ENCODE data around the gene HEXIM1.
A peak's percentile ranks its signal among the peaks of the same experiment; 100 is the strongest.

Gene HEXIM1

DNA sequence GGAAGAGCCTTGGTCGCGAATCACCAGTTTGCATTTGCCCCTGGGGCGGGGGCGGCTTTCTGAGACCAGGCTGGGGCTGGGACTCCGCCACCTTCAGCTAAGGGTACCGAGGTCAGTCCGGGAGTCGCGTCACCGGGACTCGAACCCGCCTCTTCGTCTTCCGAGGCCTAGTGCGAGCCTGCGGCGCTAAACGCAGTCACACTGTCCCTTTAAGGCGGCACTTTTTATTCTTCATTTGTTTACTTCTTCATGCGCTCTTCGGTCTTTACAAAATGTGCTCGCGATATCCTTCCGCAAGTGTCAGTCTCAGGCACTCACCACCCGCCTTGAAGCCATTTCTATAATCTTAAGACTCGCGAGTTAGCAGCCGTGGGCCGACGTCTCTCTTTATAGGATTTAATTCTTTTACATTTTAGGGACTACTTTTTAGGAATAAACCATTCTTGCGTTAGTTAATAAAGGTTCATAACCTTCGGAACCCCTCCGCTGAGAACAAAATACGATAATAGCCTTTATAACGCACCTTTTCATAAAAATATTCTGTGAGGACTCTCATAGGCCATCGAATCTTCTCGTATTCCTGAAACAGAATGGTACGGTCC lies 593 bp upstream of the HEXIM1 start:
- peak; percentile 65 for DNase-seq

GRCh38 chr17:45149037-45149668 lies 878 bp downstream of the HEXIM1 start:
- peak; percentile 60 for DNase-seq

GRCh38 chr17:45149669-45150664 lies 1.7 kb downstream of the HEXIM1 start:
- peak; percentile 17 for DNase-seq

GRCh38 chr17:45150911-45151809 lies 2.9 kb downstream of the HEXIM1 start:
- DNase-seq: no peak

GRCh38 chr17:45155029-45155428 lies 6.8 kb downstream of the HEXIM1 start:
- DNase-seq: no peak

DNA sequence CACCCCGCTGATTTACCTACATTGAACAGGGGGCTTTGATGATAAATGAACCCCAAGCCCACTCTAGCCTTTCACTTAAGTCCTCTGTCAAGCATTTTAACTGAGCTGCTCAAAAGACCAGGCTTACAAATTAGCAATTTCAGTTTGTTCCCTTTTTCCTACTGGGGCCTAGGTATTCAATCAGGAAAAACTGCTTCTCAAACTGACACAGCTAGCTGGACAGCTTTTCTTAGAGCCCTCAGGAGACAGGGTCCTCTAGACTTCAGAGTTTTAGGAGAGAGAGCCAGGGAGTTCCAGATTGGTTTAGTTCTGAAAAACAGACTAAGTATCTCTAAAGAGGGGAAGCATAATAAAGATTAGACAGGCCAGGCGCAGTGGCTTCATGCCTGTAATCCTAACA lies 7.2 kb downstream of the HEXIM1 start:
- no peak for DNase-seq

DNA sequence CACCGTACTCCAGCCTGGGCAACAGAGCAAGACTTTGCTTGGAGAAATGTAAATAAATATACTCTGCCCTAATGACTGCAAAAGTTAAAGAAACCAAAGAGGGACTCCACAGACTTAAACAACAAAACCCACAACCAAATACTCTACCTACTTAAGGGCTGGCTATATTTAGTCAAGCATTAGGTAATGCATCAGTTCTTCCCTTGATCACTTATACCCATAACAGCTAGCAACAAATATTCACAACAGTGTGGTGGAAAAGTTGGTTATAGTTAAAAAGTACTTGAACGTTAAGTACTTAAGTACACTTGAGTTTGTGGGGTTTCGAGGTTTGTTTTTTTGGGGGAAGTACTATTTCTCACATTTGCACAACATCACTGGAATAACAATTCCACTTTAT lies 8.0 kb downstream of the HEXIM1 start:
- DNase-seq: no peak

DNA sequence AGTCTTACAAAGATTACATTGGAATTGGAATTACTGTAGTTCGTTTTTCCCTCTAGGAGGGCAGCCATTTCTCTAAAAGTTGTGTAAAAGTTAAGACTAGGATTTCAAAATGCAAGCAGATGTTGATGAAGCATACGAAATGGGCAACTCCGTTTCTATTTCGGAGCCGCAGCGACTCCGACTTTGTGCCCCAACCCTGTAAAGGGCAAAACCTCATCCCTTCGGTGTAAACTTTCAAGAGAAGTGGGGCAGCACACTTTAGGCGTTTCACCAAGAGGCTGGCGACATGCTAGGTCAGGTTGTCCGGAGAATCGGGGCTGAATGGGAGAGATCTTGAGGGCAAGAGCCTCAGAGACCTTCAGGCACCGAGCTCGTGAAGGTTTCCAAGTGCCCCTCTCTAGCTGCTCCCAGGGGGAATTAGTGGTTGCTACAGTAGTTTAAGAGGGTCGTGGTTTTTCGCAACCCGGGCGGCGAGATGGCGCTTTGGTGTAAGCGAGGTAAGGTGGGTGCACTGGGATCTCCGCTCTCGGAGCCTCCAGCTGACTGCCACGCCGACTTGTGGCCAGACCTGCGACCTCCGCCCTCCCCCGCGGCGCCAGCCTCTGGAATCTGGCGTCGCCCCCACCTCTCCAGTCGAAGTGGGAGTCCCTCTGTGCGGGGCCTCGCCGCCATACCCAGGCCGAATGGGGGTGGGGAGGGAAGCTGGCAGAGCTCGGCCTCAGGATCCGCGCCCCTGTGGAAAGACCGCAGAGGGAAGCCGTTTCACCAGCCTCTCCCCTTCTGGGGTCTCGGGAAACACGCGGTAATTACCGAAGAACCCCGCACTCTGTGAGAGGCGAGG lies 12.4 kb downstream of the HEXIM1 start:
- peak; percentile 62 for DNase-seq

GRCh38 chr17:45161288-45162024 lies 13.2 kb downstream of the HEXIM1 start, which contains the start of gene HEXIM2:
TSS of gene HEXIM2 (plus strand) at chr17:45161875. CDS start at chr17:45162794, 919 bp downstream.
- peak; percentile 97 for DNase-seq

GRCh38 chr17:45162025-45162687 lies 13.9 kb downstream of the HEXIM1 start:
- no peak for DNase-seq

DNA sequence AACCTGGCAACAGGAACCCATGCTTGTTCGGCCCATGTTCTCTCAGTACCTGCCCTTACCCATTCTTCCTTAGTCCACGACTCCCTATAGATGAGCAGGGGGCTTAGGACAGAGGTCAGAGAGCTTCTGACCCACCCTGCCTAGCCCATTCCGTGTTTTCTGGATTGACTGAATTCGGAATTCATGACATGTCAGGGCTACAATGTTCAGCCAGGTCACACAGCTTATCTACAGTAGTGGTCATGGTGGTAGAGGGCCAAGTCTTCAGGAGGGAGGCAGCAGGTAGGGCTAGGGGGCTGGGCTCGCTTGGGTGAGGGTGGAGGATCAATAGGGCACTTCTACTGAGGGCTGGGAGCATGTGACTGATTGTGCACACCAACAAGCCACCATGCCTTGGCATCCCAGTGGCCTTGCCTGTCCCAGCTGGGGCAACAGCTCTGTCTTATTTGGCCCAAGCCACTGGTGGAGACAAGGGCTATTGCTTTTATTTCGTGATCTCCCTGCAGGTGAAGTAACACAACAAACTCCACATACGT lies 16.5 kb downstream of the HEXIM1 start:
- no peak for DNase-seq

GRCh38 chr17:45168991-45169752 lies 20.9 kb downstream of the HEXIM1 start:
- no peak for DNase-seq

- no peak for DNase-seq
These were observed 22.1 kb downstream of the HEXIM1 start for GRCh38 chr17:45170280-45170930.

- DNase-seq: no peak
These were observed 22.7 kb downstream of the HEXIM1 start for GRCh38 chr17:45170931-45171337.

GRCh38 chr17:45171338-45172231 lies 23.3 kb downstream of the HEXIM1 start:
- DNase-seq: no peak

- no peak for DNase-seq
These were observed 23.9 kb downstream of the HEXIM1 start for GRCh38 chr17:45172232-45172540.

DNA sequence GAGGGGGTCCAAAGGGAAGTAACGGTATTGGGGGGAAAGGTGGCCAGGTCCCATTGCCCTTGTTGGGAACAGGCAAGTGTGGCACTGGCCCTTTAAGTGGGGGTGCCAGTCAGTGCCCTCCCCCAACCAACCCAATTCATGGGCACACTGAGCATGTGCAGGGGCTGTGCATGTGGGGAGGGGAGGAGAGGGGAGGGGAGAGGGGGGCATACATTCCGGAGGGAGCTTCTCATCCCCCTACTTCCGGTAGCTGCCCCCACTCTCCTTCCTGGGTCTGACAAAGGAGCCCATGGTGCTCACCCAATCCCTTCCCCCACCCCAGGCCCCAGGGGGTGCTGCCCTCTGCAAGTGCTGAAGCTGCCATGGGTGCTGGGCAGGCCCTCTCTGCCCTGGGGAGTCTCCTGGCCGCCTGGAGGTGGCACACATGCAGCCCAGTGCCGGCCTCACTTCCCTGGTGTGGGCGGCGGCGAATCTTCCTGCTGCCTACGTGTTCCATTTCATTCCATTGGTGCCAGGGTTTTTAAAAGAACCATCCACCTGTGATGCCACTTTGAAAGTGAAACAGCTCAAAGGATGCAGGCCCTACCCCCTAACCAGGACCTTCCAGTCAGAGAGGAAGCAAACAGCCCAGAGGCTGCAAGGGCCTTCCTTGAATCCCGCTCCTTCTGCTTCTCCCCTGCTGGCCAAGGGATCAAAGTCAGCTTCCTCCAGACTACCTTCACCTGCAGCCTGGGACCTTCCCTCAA lies 24.4 kb downstream of the HEXIM1 start:
- DNase-seq: peak; percentile 33

Measured in activated effector memory CD4-positive, alpha-beta T cell treated with Interleukin-2 at 50 U/mL for 16 hours (primary cell).